H9 (cell line): ENCODE results near the gene C3. TPM values are rescaled to one million over a fixed set of nuclear protein-coding genes. Genes with fewer than 3 reads are reported as not detected.

Experiments used
- DNase-seq: peaks from one replicate; pipeline ENCODE4 v3.0.0-alpha.2; 2017
- H2AFZ ChIP-seq: one replicate; pipeline ENCODE4 v1.6.1; 2013; ENCODE audit warnings: mild to moderate bottlenecking, low read length, control low read depth, moderate library complexity
- H2AK5ac ChIP-seq: 2 replicates; pipeline ENCODE4 v1.6.1; 2013; ENCODE audit warnings: low read length, control low read depth, mixed read lengths; ENCODE audit not compliant: insufficient read length
- H2BK120ac ChIP-seq: one replicate; pipeline ENCODE4 v1.6.1; 2013; ENCODE audit warnings: low read depth, mild to moderate bottlenecking, low read length, control low read depth, inconsistent platforms; ENCODE audit not compliant: poor library complexity, severe bottlenecking
- H2BK12ac ChIP-seq: 2 replicates; pipeline ENCODE4 v1.6.1; 2013; ENCODE audit warnings: low read length, control low read depth, mixed read lengths, low read depth; ENCODE audit not compliant: insufficient read length
- H2BK15ac ChIP-seq: 2 replicates; pipeline ENCODE4 v1.6.1; 2013; ENCODE audit warnings: low read depth, low read length, control low read depth
- H2BK20ac ChIP-seq: one replicate; pipeline ENCODE4 v1.6.1; 2013; ENCODE audit warnings: low read depth, mild to moderate bottlenecking, low read length, control low read depth, inconsistent platforms; ENCODE audit not compliant: poor library complexity, severe bottlenecking
- H2BK5ac ChIP-seq: 2 replicates; pipeline ENCODE4 v1.6.1; 2013; ENCODE audit warnings: low read length, control low read depth, mixed read lengths; ENCODE audit not compliant: insufficient read length
- H3K14ac ChIP-seq: 2 replicates; pipeline ENCODE4 v1.6.1; 2013; ENCODE audit warnings: low read length, control low read depth; ENCODE audit not compliant: insufficient read depth
- H3K18ac ChIP-seq: 2 replicates; pipeline ENCODE4 v1.6.1; 2013; ENCODE audit warnings: low read depth, mild to moderate bottlenecking, mixed read lengths, low read length, control low read depth; ENCODE audit not compliant: insufficient read length
- H3K23ac ChIP-seq: 2 replicates; pipeline ENCODE4 v1.6.1; 2013; ENCODE audit warnings: low read length, control low read depth, mixed read lengths, low read depth; ENCODE audit not compliant: insufficient read length
- H3K23me2 ChIP-seq: 2 replicates; pipeline ENCODE4 v1.6.1; 2013; ENCODE audit warnings: low read depth, mild to moderate bottlenecking, mixed read lengths, low read length, control low read depth; ENCODE audit not compliant: insufficient read length, poor library complexity, severe bottlenecking
- H3K27ac ChIP-seq: 2 replicates; pipeline ENCODE4 v1.5.1; 2013; ENCODE audit warnings: low read length, control low read depth, mixed read lengths, low read depth; ENCODE audit not compliant: insufficient read length
- H3K27me3 ChIP-seq: 2 replicates; pipeline ENCODE4 v1.6.1; 2013; ENCODE audit warnings: low read length, control low read depth, inconsistent platforms; ENCODE audit not compliant: insufficient read depth
- H3K4ac ChIP-seq: 2 replicates; pipeline ENCODE4 v1.6.1; 2013; ENCODE audit warnings: low read depth, mild to moderate bottlenecking, control low read depth, inconsistent platforms, low read length, moderate library complexity
- H3K4me1 ChIP-seq: 2 replicates; pipeline ENCODE4 v1.6.1; 2013; ENCODE audit warnings: low read length, control low read depth, inconsistent platforms; ENCODE audit not compliant: insufficient read depth
- H3K4me2 ChIP-seq: 2 replicates; pipeline ENCODE4 v1.6.1; 2013; ENCODE audit warnings: low read length, control low read depth, mixed read lengths; ENCODE audit not compliant: insufficient read length, insufficient read depth
- H3K56ac ChIP-seq: 2 replicates; pipeline ENCODE4 v1.6.1; 2013; ENCODE audit warnings: low read depth, mild to moderate bottlenecking, mixed read lengths, low read length, control low read depth; ENCODE audit not compliant: insufficient read length
- H3K79me1 ChIP-seq: 2 replicates; pipeline ENCODE4 v1.6.1; 2013; ENCODE audit warnings: low read depth, mild to moderate bottlenecking, moderate library complexity, low read length, control low read depth, inconsistent platforms; ENCODE audit not compliant: insufficient read depth, poor library complexity, severe bottlenecking
- H3K79me2 ChIP-seq: 2 replicates; pipeline ENCODE4 v1.6.1; 2013; ENCODE audit warnings: low read length, control low read depth, inconsistent platforms; ENCODE audit not compliant: insufficient read depth
- H3K9ac ChIP-seq: 2 replicates; pipeline ENCODE4 v1.6.1; 2013; ENCODE audit warnings: low read length, control low read depth, mixed read lengths; ENCODE audit not compliant: insufficient read length; ENCODE audit errors: extremely low read depth
- H3K9me3 ChIP-seq: one replicate; pipeline ENCODE4 v1.6.1; 2013; ENCODE audit warnings: low read depth, low read length, inconsistent platforms; ENCODE audit not compliant: control insufficient read depth
- H3T11ph ChIP-seq: one replicate; pipeline ENCODE4 v1.6.1; 2013; ENCODE audit warnings: mild to moderate bottlenecking, low read length, control low read depth, inconsistent platforms
- H4K20me1 ChIP-seq: one replicate; pipeline ENCODE4 v1.6.1; 2013; ENCODE audit not compliant: control insufficient read depth, insufficient read length, insufficient read depth
- H4K5ac ChIP-seq: 2 replicates; pipeline ENCODE4 v1.6.1; 2013; ENCODE audit warnings: low read depth, mild to moderate bottlenecking, mixed read lengths, low read length, control low read depth; ENCODE audit not compliant: insufficient read length
- H4K8ac ChIP-seq: replicated peaks from 2 replicates; pipeline ENCODE4 v1.6.1; 2013; ENCODE audit warnings: low read length, control low read depth, mixed read lengths, low read depth; ENCODE audit not compliant: insufficient read length
- H4K91ac ChIP-seq: 2 replicates; pipeline ENCODE4 v1.6.1; 2013; ENCODE audit warnings: low read depth, mild to moderate bottlenecking, moderate library complexity, mixed read lengths, low read length, control low read depth; ENCODE audit not compliant: insufficient read length
- H3K27ac Mint-ChIP-seq, 3 experiments: 2 replicates in 2 of 3; 3 replicates in 1 of 3; pipeline ENCODE4 v1.8.0; 2020 to 2021; ENCODE audit warnings: mixed read lengths in 3 of 3, mild to moderate bottlenecking in 1 of 3, moderate library complexity in 1 of 3
- H3K27me3 Mint-ChIP-seq: 2 replicates; pipeline ENCODE4 v1.8.0; 2021; ENCODE audit warnings: low read depth, mild to moderate bottlenecking, moderate library complexity, mixed read lengths
- H3K36me3 Mint-ChIP-seq, 3 experiments: 2 replicates in 2 of 3; 3 replicates in 1 of 3; pipeline ENCODE4 v1.8.0; 2020 to 2021; ENCODE audit warnings: low read depth in 3 of 3, mixed read lengths in 3 of 3; ENCODE audit not compliant: insufficient read depth in 1 of 3
- H3K4me1 Mint-ChIP-seq, 2 experiments: 2 replicates each; pipeline ENCODE4 v1.8.0; 2020; ENCODE audit warnings: mixed read lengths in 2 of 2
- H3K4me3 Mint-ChIP-seq, 2 experiments: 2 replicates in 1 of 2; 3 replicates in 1 of 2; pipeline ENCODE4 v1.8.0; 2020 to 2021; ENCODE audit warnings: mild to moderate bottlenecking in 2 of 2, mixed read lengths in 2 of 2, moderate library complexity in 1 of 2
- H3K9me3 Mint-ChIP-seq, 2 experiments: 2 replicates in 1 of 2; 3 replicates in 1 of 2; pipeline ENCODE4 v1.8.0; 2020; ENCODE audit warnings: mild to moderate bottlenecking in 2 of 2, mixed read lengths in 2 of 2, moderate library complexity in 1 of 2
- CTCF ChIP-seq: fragments of 200-600 bp; sonication (generic); conservative IDR thresholded peaks from 3 replicates; pipeline ENCODE4 v1.8.0; 2021; ENCODE audit warnings: antibody characterized with exemption, mild to moderate bottlenecking
- WGBS: extraction: QIAGEN DNeasy Blood & Tissue Kit; methylation state at CpG from one replicate; pipeline ENCODE4 v1.1.7; 2013; ENCODE audit warnings: missing lambda C conversion rate, low lambda C conversion rate, mixed read lengths; ENCODE audit not compliant: insufficient read length; ENCODE audit errors: extremely low coverage; 5-methylcytosine and 5-hydroxymethylcytosine counted together
- microRNA-seq: library from miRNA; unstranded; fragments of <30 nt; microRNA quantifications from one replicate; pipeline ENCODE4, GENCODE V29; 2020; ENCODE audit warnings: borderline microRNAs expressed
- total RNA-seq: library from RNA; stranded (reverse); gene quantifications from 2 replicates; pipeline ENCODE4 v1.2.1, GENCODE V29; 2021

Gene C3
- total RNA-seq, 1 experiment from 2014 or later = 5.9 TPM

DNA sequence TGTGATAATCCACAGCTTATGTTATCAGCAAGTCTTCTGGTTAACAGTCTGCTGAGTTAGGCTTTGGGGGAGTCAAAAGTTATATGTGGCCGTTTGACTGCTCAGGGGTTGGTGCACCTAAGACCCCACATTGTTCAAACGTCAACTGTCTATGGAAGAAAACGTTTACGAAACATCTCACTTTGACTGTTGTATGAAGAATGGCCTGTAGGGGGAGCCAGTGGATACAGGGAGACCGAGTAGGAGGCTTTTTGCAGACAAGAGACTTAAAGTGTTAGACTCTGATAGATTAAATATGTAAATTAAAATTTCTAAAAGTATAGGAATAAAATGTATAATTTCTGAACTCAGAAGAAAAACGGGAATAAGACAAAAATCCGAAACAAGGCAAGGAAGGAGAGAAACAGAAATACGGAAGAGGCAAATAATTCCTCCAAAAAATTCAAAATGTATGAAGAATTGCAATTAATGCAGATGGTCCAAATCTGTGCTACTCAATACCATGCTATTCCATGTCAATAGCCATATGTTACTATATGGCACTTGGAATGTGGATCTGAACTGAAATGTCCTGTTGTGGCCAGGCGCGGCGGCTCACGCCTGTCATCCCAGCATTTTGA lies 88.3 kb downstream of the C3 start:
- Histone ChIP-seq H3K9me3 (no peaks in the 10 kb centered on the region), H3K4me2 (no peak overlapping the region), H3K18ac (no peak overlapping the region), H3T11ph (no peak overlapping the region), H3K23me2 (no peaks in the 10 kb centered on the region), H4K20me1 (no peaks in the 10 kb centered on the region), H3K23ac (no peak overlapping the region), H2AK5ac (no peak overlapping the region), H2BK12ac (no peak overlapping the region), H4K8ac (no peak overlapping the region), H3K79me1 (no peaks in the 10 kb centered on the region), H3K27me3 (no peaks in the 10 kb centered on the region), H2BK20ac (no peak overlapping the region), H3K79me2 (no peaks in the 10 kb centered on the region), H3K9ac (no peak overlapping the region), H2BK5ac (no peak overlapping the region), H3K4ac (no peak overlapping the region), H3K56ac (no peak overlapping the region), H4K5ac (no peak overlapping the region), H3K27ac (no peak overlapping the region), H2AFZ (no peak overlapping the region), H2BK15ac (no peak overlapping the region), H3K14ac (no peak overlapping the region), H2BK120ac (no peak overlapping the region), H3K4me1 (no peaks in the 10 kb centered on the region), H4K91ac (no peak overlapping the region)
- no peak overlapping the region for H3K27ac Mint-ChIP-seq
- peak; percentile 55 for DNase-seq
- peaks cover 0 to 8% (median 0%) of the 10 kb centered on the region in 3 experiments; a peak in 3 of 7 replicates for H3K36me3 Mint-ChIP-seq
- no peaks in the 10 kb centered on the region for H3K4me1 Mint-ChIP-seq
- no peak overlapping the region for H3K4me3 Mint-ChIP-seq
- peaks cover 20% of the 10 kb centered on the region for H3K27me3 Mint-ChIP-seq
- peak; percentile 87 for TF ChIP-seq CTCF
- WGBS = no CpG with 5 or more reads among the region's 12 CpGs
- peaks cover 26 to 59% of the 10 kb centered on the region in 2 experiments for H3K9me3 Mint-ChIP-seq

Small RNA genes within 50 kb of the gene (microRNA-seq; reads per million reads assigned to microRNA genes)
- gene MIR6791 = not detected

Other genes starting within 250 kb of the C3 start
- 2.4 TPM in 2 replicates for gene DENND1C, start 238.9 kb downstream of the C3 start, total RNA-seq
- 19.5 and 20.3 TPM in 2 replicates for gene TUBB4A, start 218.3 kb downstream of the C3 start, total RNA-seq
- 1.9 and 2.1 TPM in 2 replicates for gene TNFSF9, start 189.6 kb downstream of the C3 start, total RNA-seq
- 1.2 and 1.3 TPM in 2 replicates for gene CD70, start 129.5 kb downstream of the C3 start, total RNA-seq
- gene TNFSF14, start 50.5 kb downstream of the C3 start, total RNA-seq = not detected in 2 replicates
- 38.2 and 39.3 TPM in 2 replicates for gene GPR108, start 16.9 kb upstream of the C3 start, total RNA-seq
- 54.1 and 56.4 TPM in 2 replicates for gene TRIP10, start 19.0 kb upstream of the C3 start, total RNA-seq
- gene SH2D3A, start 46.8 kb upstream of the C3 start, total RNA-seq = 17.9 and 22.0 TPM in 2 replicates
- 0.61 and 0.90 TPM in 2 replicates for gene VAV1, start 52.1 kb upstream of the C3 start, total RNA-seq
- gene ADGRE1, start 166.9 kb upstream of the C3 start, total RNA-seq = not detected in 2 replicates